ENCODE data around the gene CDCA4. TPM values are rescaled to one million over a fixed set of nuclear protein-coding genes. Genes with fewer than 3 reads are reported as not detected.

The CDCA4 gene
- total and polyA plus RNA-seq, 2 donors (not counting 1 experiment from before 2014, with no cell fraction given): 6.3 to 11.7 TPM

GRCh38 chr14:104994978-104995377 lies 25.9 kb downstream of the CDCA4 start:
- no peaks in the 10 kb centered on the region for H3K27me3 Mint-ChIP-seq
- H3K36me3 ChIP-seq (replicated peaks in 1 of 2; ENCODE audit: control extremely low read depth in 1 of 2, control insufficient read depth in 1 of 2, extremely low read depth in 1 of 2, insufficient read depth in 2 of 2, low read length in 1 of 2): no peaks in the 10 kb centered on the region
- H3K79me2 ChIP-seq (ENCODE audit: control insufficient read depth, insufficient read depth, low read length): peaks cover 9% of the 10 kb centered on the region
- no peak overlapping the region for H3K4me2 ChIP-seq (replicated peaks; ENCODE audit: low read depth, low read length, poor library complexity, severe bottlenecking)
- intact Hi-C loops (cut with micrococcal nuclease): no loop called here
- H3K27ac ChIP-seq (ENCODE audit: low read length in 2 of 2): no peak overlapping the region
- no peaks in the 10 kb centered on the region for H3K27me3 ChIP-seq (replicated peaks in 1 of 4; ENCODE audit: control extremely low read depth in 1 of 4, control insufficient read depth in 3 of 4, insufficient read depth in 4 of 4, low read length in 3 of 4)
- no peak overlapping the region for H3K27ac Mint-ChIP-seq
- CTCF ChIA-PET: interaction anchor here (0.9 kb wide), 1 partner anchor 50 kb away, joined by 3 read pairs; no protein-coding TSS in a partner anchor
- H3K4me3 ChIP-seq (ENCODE audit: control extremely low read depth in 1 of 5, extremely low read depth in 1 of 5, insufficient read depth in 1 of 5, low read depth in 2 of 5, low read length in 4 of 5): no peak overlapping the region
- H3K4me1 ChIP-seq (ENCODE audit: control insufficient read depth in 2 of 2, insufficient read depth in 2 of 2, low read length in 2 of 2): no peaks in the 10 kb centered on the region
- H3K4me1 Mint-ChIP-seq: no peaks in the 10 kb centered on the region
- no peak for DNase-seq
- 94% methylated on average over 6 of the region's 6 CpGs for WGBS (ENCODE audit: insufficient coverage)
- H3K9me3 Mint-ChIP-seq (ENCODE audit: insufficient read depth): no peaks in the 10 kb centered on the region
- POLR2A ChIA-PET: no interaction called here
- no peaks in the 10 kb centered on the region for H4K20me1 ChIP-seq (ENCODE audit: control insufficient read depth, insufficient read depth, low read length, poor library complexity, severe bottlenecking)
- ATAC-seq (ENCODE audit: low read depth): no peak
- H3K4me3 Mint-ChIP-seq: no peak overlapping the region
- H3K9me3 ChIP-seq (ENCODE audit: control extremely low read depth in 1 of 3, control insufficient read depth in 2 of 3, insufficient read depth in 1 of 3, low read length in 2 of 3): no peaks in the 10 kb centered on the region
- TF ChIP-seq CTCF (IDR thresholded peaks at IDR 0.05) (no peak), EZH2 (IDR thresholded peaks at IDR 0.05; ENCODE audit: borderline replicate concordance, insufficient read depth, low read depth, low read length, poor library complexity, severe bottlenecking) (no peak)
- no peak overlapping the region for H2AFZ ChIP-seq (ENCODE audit: insufficient read depth, low read depth, low read length, poor library complexity, severe bottlenecking)
- H3K9ac ChIP-seq (ENCODE audit: low read length): no peak overlapping the region

- Mint-ChIP-seq H3K9me3 (ENCODE audit: insufficient read depth) (no peaks in the 10 kb centered on the region), H3K4me1 (no peaks in the 10 kb centered on the region), H3K27me3 (no peaks in the 10 kb centered on the region), H3K27ac (no peak overlapping the region), H3K4me3 (no peak overlapping the region)
- WGBS (ENCODE audit: insufficient coverage): 80% methylated on average over 22 of the region's 22 CpGs
- DNase-seq (no peak), ATAC-seq (ENCODE audit: low read depth) (no peak)
- no peak for TF ChIP-seq EZH2 (IDR thresholded peaks at IDR 0.05; ENCODE audit: borderline replicate concordance, insufficient read depth, low read depth, low read length, poor library complexity, severe bottlenecking)
- no peak for TF ChIP-seq CTCF (IDR thresholded peaks at IDR 0.05)
- H2AFZ ChIP-seq (ENCODE audit: insufficient read depth, low read depth, low read length, poor library complexity, severe bottlenecking): no peak overlapping the region
- no peak overlapping the region for H3K27ac ChIP-seq (ENCODE audit: low read length in 2 of 2)
- H3K79me2 ChIP-seq (ENCODE audit: control insufficient read depth, insufficient read depth, low read length): peaks cover 5% of the 10 kb centered on the region
- H3K9me3 ChIP-seq (ENCODE audit: control extremely low read depth in 1 of 3, control insufficient read depth in 2 of 3, insufficient read depth in 1 of 3, low read length in 2 of 3): no peaks in the 10 kb centered on the region
- H3K4me3 ChIP-seq (ENCODE audit: control extremely low read depth in 1 of 5, extremely low read depth in 1 of 5, insufficient read depth in 1 of 5, low read depth in 2 of 5, low read length in 4 of 5): no peak overlapping the region
- H3K9ac ChIP-seq (ENCODE audit: low read length): no peak overlapping the region
- H3K4me2 ChIP-seq (replicated peaks; ENCODE audit: low read depth, low read length, poor library complexity, severe bottlenecking): no peak overlapping the region
- no peaks in the 10 kb centered on the region for H3K4me1 ChIP-seq (ENCODE audit: control insufficient read depth in 2 of 2, insufficient read depth in 2 of 2, low read length in 2 of 2)
- H3K36me3 ChIP-seq (replicated peaks in 1 of 2; ENCODE audit: control extremely low read depth in 1 of 2, control insufficient read depth in 1 of 2, extremely low read depth in 1 of 2, insufficient read depth in 2 of 2, low read length in 1 of 2): no peaks in the 10 kb centered on the region
- intact Hi-C loops (cut with micrococcal nuclease): no loop called here
- POLR2A ChIA-PET: no interaction called here
- H3K27me3 ChIP-seq (replicated peaks in 1 of 4; ENCODE audit: control extremely low read depth in 1 of 4, control insufficient read depth in 3 of 4, insufficient read depth in 4 of 4, low read length in 3 of 4): no peaks in the 10 kb centered on the region
- CTCF ChIA-PET: interaction anchor here (2.1 kb wide), 1 partner anchor 51 kb away, joined by 6 read pairs; no protein-coding TSS in a partner anchor
- no peaks in the 10 kb centered on the region for H4K20me1 ChIP-seq (ENCODE audit: control insufficient read depth, insufficient read depth, low read length, poor library complexity, severe bottlenecking)
Observed at GRCh38 chr14:104993808-104994591, 26.9 kb downstream of the CDCA4 start.
